K562 (cell line): Measurements from ENCODE around the gene ZC3H12A.

Source experiments
- CTCF ChIP-seq, 3 experiments: IDR thresholded peaks in 2 of 3; conservative IDR thresholded peaks in 1 of 3; 2 replicates each; pipeline ENCODE4 v1.5.1; 2011 to 2012; ENCODE audit warnings: low read length in 3 of 3, mild to moderate bottlenecking in 3 of 3, control low read depth in 2 of 3, improper control_type of control experiment in 1 of 3, inconsistent platforms in 1 of 3, low read depth in 1 of 3, mixed read lengths in 1 of 3, moderate library complexity in 1 of 3; ENCODE audit not compliant: insufficient read depth in 2 of 3
- EZH2 ChIP-seq: IDR thresholded peaks from 2 replicates; pipeline ENCODE4 v1.6.1; 2012; ENCODE audit warnings: low read depth, mild to moderate bottlenecking, inconsistent platforms, low read length, borderline replicate concordance
- FOXJ3 ChIP-seq: sonication (generic); formaldehyde crosslinking; IDR thresholded peaks from 2 replicates; pipeline ENCODE4 v1.4.0; 2020; ENCODE audit warnings: mild to moderate bottlenecking, missing genetic modification reagents
- HES1 ChIP-seq: fragments of 450-650 bp; IDR thresholded peaks from 2 replicates; pipeline ENCODE4 v1.6.1; 2016; ENCODE audit warnings: low read depth, mild to moderate bottlenecking, moderate library complexity
- MAFF ChIP-seq: IDR thresholded peaks from 2 replicates; pipeline ENCODE4 v1.6.1; 2012; ENCODE audit warnings: low read length, improper control_type of control experiment
- POLR2A ChIP-seq: fragments of 450-650 bp; conservative IDR thresholded peaks from 2 replicates; pipeline ENCODE4 v1.6.1; 2016
- POLR2AphosphoS5 ChIP-seq: IDR thresholded peaks from 2 replicates; pipeline ENCODE4 v1.6.1; 2011; ENCODE audit warnings: mild to moderate bottlenecking, low read depth, low read length, moderate library complexity; ENCODE audit not compliant: control insufficient read depth, insufficient read depth
- POLR3G ChIP-seq: IDR thresholded peaks from 2 replicates; pipeline ENCODE4 v1.6.1; 2011; ENCODE audit not compliant: insufficient read length, insufficient replicate concordance; ENCODE audit errors: extremely low read depth
- TAF1 ChIP-seq: IDR thresholded peaks from 2 replicates; pipeline ENCODE4 v1.6.1; 2011; ENCODE audit warnings: mild to moderate bottlenecking, low read length, moderate library complexity; ENCODE audit not compliant: insufficient read depth, control insufficient read depth, severe bottlenecking; ENCODE audit errors: extremely low read depth
- USF2 ChIP-seq: sonication (generic); formaldehyde crosslinking; IDR thresholded peaks from 2 replicates; pipeline ENCODE4 v1.5.0; 2020; ENCODE audit warnings: missing genetic modification reagents
- ZNF282 ChIP-seq: sonication (generic); formaldehyde crosslinking; IDR thresholded peaks from 2 replicates; pipeline ENCODE4 v1.8.1; 2023; ENCODE audit warnings: missing genetic modification reagents
- ZNF592 ChIP-seq: fragments of 450-650 bp; IDR thresholded peaks from 2 replicates; pipeline ENCODE4 v1.6.1; 2017; ENCODE audit warnings: antibody characterized with exemption, mild to moderate bottlenecking

- no peak for TF ChIP-seq HES1
- no peak for TF ChIP-seq ZNF592
- TF ChIP-seq POLR2A, result no peak
- TF ChIP-seq POLR2AphosphoS5, result no peak
- no peak for TF ChIP-seq USF2 (CRISPR knock-in tag)
- TF ChIP-seq MAFF, result no peak
- TF ChIP-seq EZH2, result no peak
- TF ChIP-seq POLR3G, result no peak
- TF ChIP-seq TAF1, result no peak
- TF ChIP-seq CTCF (IDR thresholded peaks at IDR 0.05 in 2 of 3, conservative IDR thresholded peaks at IDR 0.05 in 1 of 3; ENCODE audit: insufficient read depth in 2 of 3, low read depth in 1 of 3, low read length in 3 of 3), result no peak
- no peak for TF ChIP-seq FOXJ3 (CRISPR knock-in tag)
- TF ChIP-seq ZNF282, result no peak
Measured at GRCh38 chr1:37425221-37425620, 49.2 kb upstream of the ZC3H12A start.
